HEK293 (cell line): Measurements from ENCODE around the gene POU4F3.

Experiments
- CTCF ChIA-PET: fragments of 350-600 bp; formaldehyde crosslinking; extraction: SDS; loops from one replicate; lab custom pipeline; 2021; ENCODE audit warnings: antibody characterized with exemption; lab: Yijun Ruan, JAX
- POLR2A ChIA-PET: fragments of 300-600 bp; formaldehyde crosslinking; extraction: SDS; loops from one replicate; lab custom pipeline; 2020; ENCODE audit warnings: antibody characterized with exemption, inconsistent platforms; lab: Yijun Ruan, JAX
- H3K27ac ChIP-seq: fragments of 200-500 bp; sonication (Bioruptor generic); 2 replicates; pipeline ENCODE4 v1.5.1; 2014; ENCODE audit warnings: low read depth, low read length, control low read depth, inconsistent platforms; ENCODE audit errors: extremely low read depth
- H3K36me3 ChIP-seq, 2 experiments: fragments of 200-500 bp in 1 of 2; sonication (Bioruptor generic) in 1 of 2; 1 replicate in 1 of 2; 2 replicates in 1 of 2; pipeline ENCODE4 v1.5.1; 2014 to 2017; ENCODE audit warnings: inconsistent platforms in 2 of 2, low read length in 2 of 2; ENCODE audit not compliant: control insufficient read depth in 2 of 2, insufficient read depth in 1 of 2
- H3K4me1 ChIP-seq: fragments of 200-500 bp; sonication (Bioruptor generic); 2 replicates; pipeline ENCODE4 v1.5.1; 2014; ENCODE audit warnings: mild to moderate bottlenecking, low read length, inconsistent platforms; ENCODE audit not compliant: control insufficient read depth, insufficient read depth
- H3K4me3 ChIP-seq: 2 replicates; pipeline ENCODE4 v1.5.1; 2011; ENCODE audit warnings: low read depth, mild to moderate bottlenecking, control low read depth, low read length, moderate library complexity
- H3K9me3 ChIP-seq: fragments of 200-500 bp; sonication (Bioruptor generic); 2 replicates; pipeline ENCODE4 v1.5.1; 2014; ENCODE audit warnings: low read depth, low read length, inconsistent platforms; ENCODE audit not compliant: control insufficient read depth, insufficient read depth
- GLI2 ChIP-seq: fragments of 450-650 bp; formaldehyde crosslinking; IDR thresholded peaks from 2 replicates; pipeline ENCODE4; 2017; ENCODE audit warnings: missing biosample characterization, missing genetic modification characterization, low read depth, borderline replicate concordance
- HOXA7 ChIP-seq: sonication (generic); formaldehyde crosslinking; IDR thresholded peaks from 2 replicates; pipeline ENCODE4 v1.8.1; 2022; ENCODE audit warnings: missing genetic modification reagents, borderline replicate concordance
- HOXC10 ChIP-seq: sonication (generic); formaldehyde crosslinking; IDR thresholded peaks from 2 replicates; pipeline ENCODE4 v1.8.1; 2023; ENCODE audit warnings: mild to moderate bottlenecking, missing genetic modification reagents
- IKZF3 ChIP-seq: fragments of 450-650 bp; IDR thresholded peaks from 2 replicates; pipeline ENCODE4 v1.5.0; 2018; ENCODE audit warnings: missing biosample characterization, mild to moderate bottlenecking, missing genetic modification characterization, moderate library complexity
- KLF9 ChIP-seq: fragments of 450-650 bp; formaldehyde crosslinking; IDR thresholded peaks from 2 replicates; pipeline ENCODE4 v1.5.1; 2016; ENCODE audit warnings: missing biosample characterization, missing genetic modification characterization, low read depth
- WT1 ChIP-seq: fragments of 450-650 bp; formaldehyde crosslinking; IDR thresholded peaks from 2 replicates; pipeline ENCODE4 v1.5.1; 2016; ENCODE audit warnings: missing biosample characterization, missing genetic modification characterization
- ZNF140 ChIP-seq: fragments of 450-650 bp; formaldehyde crosslinking; IDR thresholded peaks from 2 replicates; pipeline ENCODE4 v1.5.1; 2016; ENCODE audit warnings: missing biosample characterization, missing genetic modification characterization
- ZNF157 ChIP-seq: fragments of 450-650 bp; formaldehyde crosslinking; IDR thresholded peaks from 2 replicates; pipeline ENCODE4 v1.5.1; 2016; ENCODE audit warnings: missing biosample characterization, missing genetic modification characterization
- ZNF184 ChIP-seq: fragments of 450-650 bp; IDR thresholded peaks from 2 replicates; pipeline ENCODE4 v1.5.1; 2018; ENCODE audit warnings: missing biosample characterization, mild to moderate bottlenecking, missing genetic modification characterization
- ZNF202 ChIP-seq: fragments of 450-650 bp; formaldehyde crosslinking; IDR thresholded peaks from 2 replicates; pipeline ENCODE4 v1.5.1; 2016; ENCODE audit warnings: missing biosample characterization, missing genetic modification characterization, borderline replicate concordance
- ZNF274 ChIP-seq, 2 experiments: fragments of 200-500 bp in 1 of 2; fragments of 450-650 bp in 1 of 2; sonication (Bioruptor generic) in 1 of 2; formaldehyde crosslinking in 1 of 2; IDR thresholded peaks; 2 replicates each; pipeline versions ENCODE4 v1.5.1 to v1.6.1; 2014 to 2016; ENCODE audit warnings: borderline replicate concordance in 1 of 2, inconsistent platforms in 1 of 2, low read length in 1 of 2, missing biosample characterization in 1 of 2, missing genetic modification characterization in 1 of 2
- ZNF335 ChIP-seq: fragments of 450-650 bp; formaldehyde crosslinking; conservative IDR thresholded peaks from 2 replicates; pipeline ENCODE4 v1.5.1; 2016; ENCODE audit warnings: missing biosample characterization, missing genetic modification characterization
- ZNF366 ChIP-seq: fragments of 450-650 bp; formaldehyde crosslinking; conservative IDR thresholded peaks from 2 replicates; pipeline ENCODE4 v1.5.1; 2016; ENCODE audit warnings: missing biosample characterization, missing genetic modification characterization
- ZNF404 ChIP-seq: fragments of 450-650 bp; formaldehyde crosslinking; IDR thresholded peaks from 2 replicates; pipeline ENCODE4 v1.5.1; 2017; ENCODE audit warnings: missing biosample characterization, missing genetic modification characterization
- ZNF433 ChIP-seq: fragments of 450-650 bp; formaldehyde crosslinking; IDR thresholded peaks from 2 replicates; pipeline ENCODE4 v1.5.1; 2016; ENCODE audit warnings: missing biosample characterization, missing genetic modification characterization, low read depth
- ZNF544 ChIP-seq: fragments of 450-650 bp; formaldehyde crosslinking; IDR thresholded peaks from 2 replicates; pipeline ENCODE4 v1.5.0; 2017; ENCODE audit warnings: missing biosample characterization, missing genetic modification characterization
- ZNF558 ChIP-seq: fragments of 450-650 bp; formaldehyde crosslinking; IDR thresholded peaks from 2 replicates; pipeline ENCODE4 v1.5.1; 2016; ENCODE audit warnings: missing biosample characterization, missing genetic modification characterization
- ZNF600 ChIP-seq: fragments of 450-650 bp; formaldehyde crosslinking; IDR thresholded peaks from 2 replicates; pipeline ENCODE4 v1.5.1; 2016; ENCODE audit warnings: missing biosample characterization, missing genetic modification characterization
- ZNF624 ChIP-seq: fragments of 450-650 bp; formaldehyde crosslinking; IDR thresholded peaks from 2 replicates; pipeline ENCODE4 v1.5.1; 2017; ENCODE audit warnings: missing biosample characterization, missing genetic modification characterization
- ZNF777 ChIP-seq: fragments of 450-650 bp; formaldehyde crosslinking; IDR thresholded peaks from 2 replicates; pipeline ENCODE4 v1.5.1; 2017; ENCODE audit warnings: missing biosample characterization, missing genetic modification characterization, borderline replicate concordance
- TF ChIP-seq, protein P1 (sequence below): fragments of 450-650 bp; formaldehyde crosslinking; IDR thresholded peaks from 2 replicates; pipeline ENCODE4 v1.5.1; 2016; ENCODE audit warnings: missing biosample characterization, missing genetic modification characterization
- TF ChIP-seq, protein P2 (sequence below): fragments of 450-650 bp; formaldehyde crosslinking; IDR thresholded peaks from 2 replicates; pipeline ENCODE4; 2016; ENCODE audit warnings: missing biosample characterization, missing genetic modification characterization

POU4F3 gene

DNA sequence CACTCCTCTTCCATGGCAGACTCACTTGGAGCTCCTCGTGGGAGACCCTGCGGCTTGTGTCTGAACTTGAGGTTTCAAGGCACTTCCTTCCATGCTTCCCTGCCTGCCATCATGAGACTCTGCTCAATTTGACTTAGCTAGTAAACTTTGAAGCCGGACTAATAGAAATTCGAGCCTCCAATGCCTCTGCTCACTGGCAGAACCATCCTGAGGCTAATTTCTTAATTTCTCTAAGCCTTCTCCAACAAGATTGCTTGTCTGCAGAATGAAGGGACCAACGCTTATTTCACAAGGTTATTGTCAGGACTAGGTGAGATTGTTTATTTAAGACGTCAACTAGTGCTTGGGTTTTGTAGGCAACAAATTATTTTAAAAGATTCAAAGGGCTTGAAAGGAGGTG is 3.2 kb downstream of the POU4F3 start:
- H3K27ac ChIP-seq: no peak overlapping the region
- POLR2A ChIA-PET: no interaction called here
- H3K36me3 ChIP-seq: no peaks in the 10 kb centered on the region
- no peak overlapping the region for H3K4me3 ChIP-seq
- TF ChIP-seq ZNF600 (no peak), IKZF3 (tag by site-specific recombination) (no peak)
- TF ChIP-seq, all 188 proteins: peak for 0
- Histone ChIP-seq H3K9me3 (no peaks in the 10 kb centered on the region), H3K4me1 (no peaks in the 10 kb centered on the region)
- CTCF ChIA-PET: no interaction called here

DNA sequence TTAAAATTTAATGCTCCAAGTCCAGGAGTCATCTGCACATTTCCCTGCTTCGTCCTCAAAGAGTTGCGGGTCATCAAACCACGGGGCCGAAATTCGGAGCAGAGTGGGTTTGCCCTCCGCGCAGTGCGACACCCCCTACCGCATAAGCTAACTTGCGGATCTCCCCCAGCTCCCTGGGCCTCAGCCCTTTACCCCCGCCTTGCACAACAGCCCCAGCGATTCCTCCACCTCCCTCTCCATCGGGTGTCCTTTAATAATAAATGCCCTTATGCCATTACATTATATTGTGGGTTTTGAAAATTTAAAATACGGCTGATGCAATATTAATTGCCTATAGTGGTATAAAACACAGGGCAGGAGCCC is 3.9 kb downstream of the POU4F3 start:
- Histone ChIP-seq H3K4me3 (no peak overlapping the region), H3K9me3 (no peaks in the 10 kb centered on the region), H3K36me3 (no peaks in the 10 kb centered on the region), H3K4me1 (no peaks in the 10 kb centered on the region), H3K27ac (no peak overlapping the region)
- ChIA-PET POLR2A (no interaction called here), CTCF (no interaction called here)
- no peak for TF ChIP-seq ZNF433
- no peak for TF ChIP-seq ZNF366 (tag by site-specific recombination)
- no peak for TF ChIP-seq ZNF777 (tag by site-specific recombination)
- TF ChIP-seq HOXC10 (CRISPR knock-in tag): no peak
- TF ChIP-seq WT1 (tag by site-specific recombination): no peak
- no peak for TF ChIP-seq ZNF624 (tag by site-specific recombination)
- no peak for TF ChIP-seq ZNF558 (tag by site-specific recombination)
- no peak for TF ChIP-seq ZNF140 (tag by site-specific recombination)
- TF ChIP-seq ZNF274 (IDR thresholded peaks at IDR 0.05; ENCODE audit: low read length): no peak
- TF ChIP-seq ZNF274 (tag by site-specific recombination; IDR thresholded peaks at IDR 0.05; ENCODE audit: borderline replicate concordance): no peak
- no peak for TF ChIP-seq GLI2 (tag by site-specific recombination)
- no peak for TF ChIP-seq ZNF202 (tag by site-specific recombination)
- no peak for TF ChIP-seq ZNF544
- TF ChIP-seq ZNF404: no peak
- TF ChIP-seq, protein P1, sequence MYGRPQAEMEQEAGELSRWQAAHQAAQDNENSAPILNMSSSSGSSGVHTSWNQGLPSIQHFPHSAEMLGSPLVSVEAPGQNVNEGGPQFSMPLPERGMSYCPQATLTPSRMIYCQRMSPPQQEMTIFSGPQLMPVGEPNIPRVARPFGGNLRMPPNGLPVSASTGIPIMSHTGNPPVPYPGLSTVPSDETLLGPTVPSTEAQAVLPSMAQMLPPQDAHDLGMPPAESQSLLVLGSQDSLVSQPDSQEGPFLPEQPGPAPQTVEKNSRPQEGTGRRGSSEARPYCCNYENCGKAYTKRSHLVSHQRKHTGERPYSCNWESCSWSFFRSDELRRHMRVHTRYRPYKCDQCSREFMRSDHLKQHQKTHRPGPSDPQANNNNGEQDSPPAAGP: no peak
- TF ChIP-seq HOXA7: no peak
- no peak for TF ChIP-seq KLF9
- TF ChIP-seq, protein P2, sequence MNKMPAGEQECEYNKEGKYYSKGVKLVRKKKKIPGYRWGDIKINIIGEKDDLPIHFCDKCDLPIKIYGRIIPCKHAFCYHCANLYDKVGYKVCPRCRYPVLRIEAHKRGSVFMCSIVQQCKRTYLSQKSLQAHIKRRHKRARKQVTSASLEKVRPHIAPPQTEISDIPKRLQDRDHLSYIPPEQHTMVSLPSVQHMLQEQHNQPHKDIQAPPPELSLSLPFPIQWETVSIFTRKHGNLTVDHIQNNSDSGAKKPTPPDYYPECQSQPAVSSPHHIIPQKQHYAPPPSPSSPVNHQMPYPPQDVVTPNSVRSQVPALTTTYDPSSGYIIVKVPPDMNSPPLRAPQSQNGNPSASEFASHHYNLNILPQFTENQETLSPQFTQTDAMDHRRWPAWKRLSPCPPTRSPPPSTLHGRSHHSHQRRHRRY (tag by site-specific recombination): no peak
- TF ChIP-seq ZNF184 (tag by site-specific recombination): no peak
- no peak for TF ChIP-seq ZNF335 (tag by site-specific recombination)
- no peak for TF ChIP-seq ZNF157
